Neuron (in vitro differentiated cells): ENCODE data around the gene ANO6.

Source experiments
- H2AFZ ChIP-seq: one replicate; pipeline ENCODE4 v1.6.1; 2013; ENCODE audit warnings: low read depth, mild to moderate bottlenecking, inconsistent platforms, low read length, moderate library complexity
- H3K27me3 ChIP-seq: one replicate; pipeline ENCODE4 v1.6.1; 2013; ENCODE audit warnings: low read length; ENCODE audit not compliant: insufficient read depth
- H3K36me3 ChIP-seq: one replicate; pipeline ENCODE4 v1.6.1; 2013; ENCODE audit warnings: low read length; ENCODE audit not compliant: insufficient read depth
- H3K4me1 ChIP-seq: one replicate; pipeline ENCODE4 v1.6.1; 2013; ENCODE audit warnings: low read length; ENCODE audit not compliant: insufficient read depth
- H3K4me3 ChIP-seq: 2 replicates; pipeline ENCODE4 v1.5.1; 2013; ENCODE audit warnings: mild to moderate bottlenecking, low read length, moderate library complexity
- H3K9me3 ChIP-seq: one replicate; pipeline ENCODE4 v1.6.1; 2013; ENCODE audit warnings: low read length

ANO6 gene

DNA sequence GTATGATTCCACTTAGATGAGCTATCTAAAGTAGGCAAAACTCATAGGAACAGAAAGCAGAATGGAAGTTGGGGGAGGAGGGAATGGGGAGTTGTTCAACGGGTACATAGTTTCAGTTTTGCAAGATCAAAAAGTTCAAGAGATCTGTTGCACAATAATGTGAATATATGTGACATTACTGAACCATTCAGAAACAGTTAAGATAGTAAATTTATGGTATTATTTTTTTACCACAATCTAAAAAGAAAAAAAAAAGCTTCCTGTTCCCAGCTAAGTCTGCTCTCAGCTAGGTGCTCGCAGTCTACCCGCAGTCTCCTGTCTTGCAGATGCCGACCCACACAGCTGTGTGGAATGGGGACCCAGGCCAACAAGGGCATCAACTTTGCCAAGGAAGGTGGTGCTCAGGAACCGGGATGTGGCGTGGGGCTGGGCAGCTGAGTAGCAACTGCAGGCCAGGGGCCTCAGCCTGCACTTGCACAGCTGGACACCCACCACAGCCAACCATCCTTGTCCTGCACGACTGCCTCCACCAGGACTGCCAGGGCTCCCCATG lies 15.3 kb upstream of the ANO6 start:
- H2AFZ ChIP-seq = no peak overlapping the region
- H3K4me1 ChIP-seq = no peaks in the 10 kb centered on the region
- H3K9me3 ChIP-seq = peaks cover 2% of the 10 kb centered on the region
- H3K4me3 ChIP-seq = no peak overlapping the region
- H3K36me3 ChIP-seq = no peaks in the 10 kb centered on the region
- no peaks in the 10 kb centered on the region for H3K27me3 ChIP-seq

DNA sequence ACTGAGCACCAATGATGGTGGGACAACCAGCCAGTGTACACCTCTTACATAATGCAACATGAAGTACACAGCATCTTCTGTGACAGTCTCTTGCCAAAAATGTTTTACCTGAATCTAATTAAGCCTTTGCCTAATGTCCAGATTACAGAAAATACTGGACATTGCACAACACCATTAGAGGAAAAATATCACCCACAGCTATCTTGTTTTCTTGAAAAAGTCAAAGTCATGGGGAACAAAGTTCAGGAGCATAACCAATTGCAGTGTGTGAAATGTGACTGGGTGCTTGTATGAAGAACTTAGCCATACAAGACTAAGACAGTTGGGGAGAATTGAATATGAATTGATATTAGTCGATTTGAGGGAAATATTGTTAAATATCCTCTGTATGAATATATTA lies 12.1 kb upstream of the ANO6 start:
- Histone ChIP-seq H3K4me3 (no peak overlapping the region), H3K27me3 (no peaks in the 10 kb centered on the region), H3K36me3 (no peaks in the 10 kb centered on the region), H2AFZ (no peak overlapping the region), H3K9me3 (no peaks in the 10 kb centered on the region), H3K4me1 (no peaks in the 10 kb centered on the region)

DNA sequence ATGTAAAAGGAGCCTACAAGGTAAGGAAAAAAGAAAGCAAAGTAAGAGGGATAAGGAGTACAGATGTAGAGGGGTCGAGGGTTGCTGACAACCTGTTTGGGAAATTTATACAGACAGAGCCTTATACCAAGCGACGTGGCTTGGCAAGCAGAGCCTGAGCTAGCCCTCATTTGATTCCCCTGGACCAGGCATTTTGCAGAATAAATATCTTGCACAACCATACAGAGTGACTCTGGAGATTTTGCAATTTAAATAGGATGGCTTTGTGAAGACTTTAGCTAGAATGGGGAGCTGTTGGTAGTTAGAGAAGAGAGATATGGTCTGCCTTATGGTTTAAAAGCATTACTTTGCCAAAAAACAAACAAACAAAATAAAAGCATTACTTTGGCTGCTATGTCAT lies 11.1 kb upstream of the ANO6 start:
- H3K27me3 ChIP-seq = no peaks in the 10 kb centered on the region
- H3K4me3 ChIP-seq = no peak overlapping the region
- no peaks in the 10 kb centered on the region for H3K4me1 ChIP-seq
- no peaks in the 10 kb centered on the region for H3K36me3 ChIP-seq
- no peaks in the 10 kb centered on the region for H3K9me3 ChIP-seq
- H2AFZ ChIP-seq = no peak overlapping the region

DNA sequence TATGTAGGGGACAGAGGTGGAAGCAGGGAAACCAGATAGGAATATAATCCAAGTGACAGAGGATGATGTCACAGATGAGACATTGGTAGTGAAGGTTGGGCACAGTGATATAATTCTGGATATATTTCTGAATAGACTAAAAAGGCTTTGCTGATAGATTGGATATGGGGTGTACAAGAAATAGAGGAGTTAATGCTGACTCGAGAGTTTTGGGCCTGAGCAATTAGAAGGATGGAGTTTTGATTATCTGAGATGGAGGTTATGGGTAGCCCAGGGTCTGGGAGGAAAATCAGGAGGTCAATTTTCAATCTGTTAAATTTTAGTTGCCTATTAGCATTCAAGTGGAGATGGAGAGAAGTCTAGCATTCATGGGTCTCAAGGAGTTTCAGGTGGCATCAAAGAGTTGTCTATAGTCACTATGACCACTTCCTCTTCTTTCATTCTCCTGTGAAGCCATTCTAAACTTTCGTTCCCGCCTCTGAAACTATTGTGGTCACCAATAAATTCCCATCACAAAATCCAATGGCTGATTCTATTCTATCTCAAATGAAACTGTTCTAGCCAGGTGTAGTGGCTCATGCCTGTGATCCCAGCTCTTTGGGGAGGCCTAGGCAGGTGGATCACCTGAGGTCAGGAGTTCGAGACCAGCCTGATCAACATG lies 10.6 kb upstream of the ANO6 start:
- Histone ChIP-seq H2AFZ (no peak overlapping the region), H3K4me3 (no peak overlapping the region), H3K4me1 (no peaks in the 10 kb centered on the region), H3K9me3 (no peaks in the 10 kb centered on the region), H3K36me3 (no peaks in the 10 kb centered on the region), H3K27me3 (no peaks in the 10 kb centered on the region)

DNA sequence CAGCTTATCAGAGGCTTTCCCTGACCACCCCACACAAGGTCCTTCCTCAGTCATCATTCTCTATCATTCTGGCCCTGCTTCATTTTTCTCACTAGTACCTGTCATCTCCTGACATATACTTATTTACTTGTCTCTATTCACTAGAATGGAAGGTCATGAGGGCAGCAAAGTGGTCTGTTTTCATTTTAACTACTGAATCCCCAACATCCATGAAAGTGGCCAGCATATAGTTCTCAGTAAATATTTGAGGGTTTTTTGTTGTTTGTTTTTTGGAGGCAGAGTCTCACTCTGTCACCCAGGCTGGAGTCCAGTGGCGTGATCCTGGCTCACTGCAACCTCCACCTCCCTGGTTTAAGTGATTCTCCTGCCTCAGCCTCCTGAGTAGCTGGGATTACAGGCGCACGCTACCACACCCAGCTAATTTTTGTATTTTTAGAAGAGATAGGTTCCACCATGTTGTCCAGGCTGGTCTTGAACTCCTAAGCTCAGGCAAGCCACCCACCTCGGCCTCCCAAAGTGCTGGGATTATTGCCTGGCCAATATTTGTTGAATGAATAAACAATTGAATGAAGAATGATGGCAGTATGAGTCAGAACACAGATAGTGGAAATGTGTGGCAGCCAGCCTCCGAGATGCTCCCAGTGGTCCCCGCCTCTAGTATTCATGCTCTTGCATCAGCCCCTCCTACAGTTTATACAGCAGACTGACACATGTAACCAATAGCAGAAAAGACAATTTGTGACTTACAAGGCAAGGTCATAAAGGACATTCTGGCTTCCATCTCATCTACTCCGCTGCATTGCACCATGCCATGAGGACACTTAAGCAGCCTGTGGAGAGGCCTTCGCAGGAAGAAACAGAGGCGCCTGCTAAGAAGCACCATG lies 7.0 kb upstream of the ANO6 start:
- no peaks in the 10 kb centered on the region for H3K9me3 ChIP-seq
- no peak overlapping the region for H2AFZ ChIP-seq
- H3K4me1 ChIP-seq = no peaks in the 10 kb centered on the region
- H3K4me3 ChIP-seq = no peak overlapping the region
- H3K27me3 ChIP-seq = no peaks in the 10 kb centered on the region
- H3K36me3 ChIP-seq = no peaks in the 10 kb centered on the region

DNA sequence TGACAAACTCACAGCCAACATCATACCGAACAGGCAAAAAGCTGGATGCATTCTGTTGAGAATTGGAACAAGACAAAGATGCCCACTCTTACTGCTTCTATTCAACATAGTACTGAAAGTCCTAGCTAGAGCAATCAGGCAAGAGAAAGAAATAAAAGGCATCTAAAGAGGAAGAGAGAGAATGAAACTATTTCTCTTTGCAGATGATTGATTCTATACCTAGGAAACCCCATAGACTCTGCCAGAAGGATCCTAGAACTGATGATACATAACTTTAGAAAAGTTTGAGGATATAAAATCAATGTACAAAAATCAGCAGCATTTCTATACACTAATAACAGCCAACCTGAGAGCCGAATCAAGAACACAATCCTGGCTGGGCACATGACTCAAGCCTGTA lies 6.1 kb upstream of the ANO6 start:
- Histone ChIP-seq H3K27me3 (no peaks in the 10 kb centered on the region), H3K36me3 (no peaks in the 10 kb centered on the region), H2AFZ (no peak overlapping the region), H3K9me3 (no peaks in the 10 kb centered on the region), H3K4me3 (no peak overlapping the region), H3K4me1 (no peaks in the 10 kb centered on the region)

DNA sequence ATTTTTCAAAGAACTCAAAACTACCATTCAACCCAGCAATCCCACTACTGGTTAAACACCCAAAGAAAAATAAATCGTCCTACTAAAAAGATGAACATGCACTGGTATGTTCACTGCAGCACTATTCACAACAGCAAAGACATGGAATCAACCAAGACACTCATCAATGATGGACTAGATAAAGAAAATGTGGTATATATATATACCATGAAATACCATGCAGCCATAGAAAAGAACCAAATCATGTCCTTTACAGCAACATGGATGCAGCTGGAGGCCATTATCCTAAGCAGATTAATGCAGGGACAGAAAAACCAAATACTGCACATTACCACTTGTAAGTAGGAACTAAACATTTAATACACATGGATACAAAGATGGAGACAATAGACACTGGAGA lies 3.8 kb upstream of the ANO6 start:
- no peaks in the 10 kb centered on the region for H3K4me1 ChIP-seq
- no peaks in the 10 kb centered on the region for H3K27me3 ChIP-seq
- H3K4me3 ChIP-seq = no peak overlapping the region
- H3K36me3 ChIP-seq = no peaks in the 10 kb centered on the region
- H3K9me3 ChIP-seq = no peaks in the 10 kb centered on the region
- H2AFZ ChIP-seq = no peak overlapping the region

DNA sequence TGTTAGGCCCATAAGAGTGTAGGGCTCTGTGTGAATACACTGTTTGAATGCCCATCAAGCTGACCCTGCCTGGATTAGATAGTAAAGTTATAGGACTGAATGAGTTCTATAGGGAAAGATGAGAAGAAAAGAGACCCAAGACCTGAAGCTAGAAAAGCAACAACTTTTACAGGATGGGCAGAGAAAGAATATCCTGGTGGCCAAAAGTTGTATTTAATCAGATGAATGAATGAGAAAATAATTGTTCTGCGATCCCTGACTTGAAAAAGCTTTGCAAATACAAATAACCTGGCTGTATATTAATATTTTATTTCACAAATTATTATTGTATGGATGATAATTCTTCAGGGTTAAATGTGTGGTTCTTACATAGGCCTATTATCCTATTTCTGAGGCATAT lies 2.8 kb upstream of the ANO6 start:
- H3K4me3 ChIP-seq = no peak overlapping the region

DNA sequence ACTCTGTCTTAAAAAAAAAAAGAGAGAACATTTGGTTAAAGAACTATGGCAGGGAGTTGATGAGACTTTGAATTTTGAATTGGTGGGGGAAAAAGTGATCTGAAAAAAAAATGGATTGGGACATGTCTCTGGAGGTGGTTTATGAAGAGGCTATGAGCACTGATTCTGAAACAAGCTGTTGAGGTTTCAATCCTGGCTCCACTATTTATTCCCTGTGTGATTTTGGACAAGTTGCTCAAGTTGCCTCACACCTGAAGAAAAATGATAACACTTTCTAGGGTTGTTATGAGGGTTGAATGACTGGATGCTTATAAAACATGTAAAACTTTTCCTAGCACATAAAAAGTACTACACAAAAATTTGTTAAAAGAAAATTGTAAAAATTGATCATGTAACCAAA lies 1.8 kb upstream of the ANO6 start:
- Histone ChIP-seq H2AFZ (no peak overlapping the region), H3K36me3 (no peaks in the 10 kb centered on the region), H3K4me1 (peaks cover 8% of the 10 kb centered on the region), H3K9me3 (no peaks in the 10 kb centered on the region), H3K4me3 (no peak overlapping the region), H3K27me3 (no peaks in the 10 kb centered on the region)

More for the DNA sequence above, 2.8 kb upstream of the ANO6 start:
- no peaks in the 10 kb centered on the region for H3K9me3 ChIP-seq
- no peaks in the 10 kb centered on the region for H3K27me3 ChIP-seq
- H3K36me3 ChIP-seq = no peaks in the 10 kb centered on the region
- H2AFZ ChIP-seq = no peak overlapping the region
- peaks cover 5% of the 10 kb centered on the region for H3K4me1 ChIP-seq

DNA sequence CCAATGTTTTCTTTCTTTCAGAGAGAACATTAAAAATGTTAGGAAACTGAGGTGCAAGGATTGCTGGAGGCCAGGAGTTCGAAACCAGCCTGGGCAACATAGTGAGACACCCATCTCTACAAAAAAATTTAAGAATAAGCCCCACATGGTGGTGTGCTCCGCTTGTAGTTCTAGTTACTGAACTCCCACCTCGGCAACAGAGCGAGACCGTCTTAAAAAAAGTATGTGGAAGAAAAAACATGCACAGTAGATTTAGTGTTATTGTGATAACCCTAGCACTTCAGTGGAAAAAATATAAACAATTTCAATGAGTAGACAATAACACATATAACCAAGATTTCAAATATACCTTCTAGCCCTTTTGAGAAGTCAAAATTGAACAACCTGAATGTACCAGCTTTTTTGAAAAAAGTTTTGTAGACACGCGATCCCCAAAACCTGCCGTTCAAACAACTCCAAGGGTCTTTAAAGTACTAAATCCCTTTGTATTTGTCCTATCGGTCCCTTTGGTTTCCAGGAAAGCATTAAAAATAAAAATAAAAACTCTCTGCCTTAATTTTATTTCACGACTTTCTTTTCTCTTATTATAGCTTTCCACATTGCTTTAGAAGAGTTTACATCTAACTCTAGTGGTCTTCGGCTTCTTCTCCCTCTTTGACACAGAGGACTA lies 1.0 kb upstream of the ANO6 start:
- Histone ChIP-seq H3K4me3 (peak overlapping the region; percentile 51), H3K4me1 (peaks cover 8% of the 10 kb centered on the region), H3K9me3 (no peaks in the 10 kb centered on the region), H3K27me3 (no peaks in the 10 kb centered on the region), H2AFZ (peak overlapping the region; percentile 92), H3K36me3 (no peaks in the 10 kb centered on the region)

DNA sequence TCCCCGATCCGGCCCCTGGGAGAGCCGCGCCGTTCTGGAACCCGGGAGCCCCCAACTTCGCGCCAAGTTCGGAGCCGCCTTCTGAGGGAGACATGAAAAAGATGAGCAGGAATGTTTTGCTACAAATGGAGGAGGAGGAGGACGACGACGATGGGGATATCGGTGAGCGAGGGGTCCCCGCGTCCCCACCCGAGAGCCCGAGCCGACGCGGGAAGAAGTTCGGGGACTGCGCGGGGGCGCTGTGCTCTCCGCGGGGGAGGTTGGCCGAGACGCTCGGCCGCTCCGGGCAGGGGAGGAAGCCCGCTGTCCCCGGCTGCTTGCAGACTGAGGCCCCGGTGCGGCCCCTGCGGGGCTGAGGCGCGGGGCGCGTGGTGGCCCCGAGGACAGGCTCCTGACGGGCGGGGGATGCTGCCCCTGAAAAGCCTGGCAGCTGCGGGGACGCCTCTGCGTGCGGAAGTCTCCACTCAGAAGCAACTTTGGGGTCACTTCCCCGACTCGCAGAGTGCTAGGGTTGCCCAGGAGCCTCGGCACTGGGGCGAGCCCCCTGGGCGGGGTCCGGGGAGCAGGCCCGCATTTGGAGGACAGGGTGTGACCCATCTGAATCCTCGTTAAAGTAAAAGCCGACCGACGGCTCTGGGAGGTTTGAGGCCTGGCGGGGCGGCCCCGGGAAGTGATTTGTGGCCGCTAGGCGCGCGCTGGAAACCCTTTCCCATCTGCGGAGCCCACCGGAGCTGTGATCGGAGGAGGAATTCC lies 511 bp downstream of the ANO6 start:
- Histone ChIP-seq H3K4me1 (peaks cover 8% of the 10 kb centered on the region), H2AFZ (peak overlapping the region; percentile 92), H3K9me3 (no peaks in the 10 kb centered on the region), H3K27me3 (no peaks in the 10 kb centered on the region), H3K36me3 (no peaks in the 10 kb centered on the region), H3K4me3 (peak overlapping the region; percentile 51)

DNA sequence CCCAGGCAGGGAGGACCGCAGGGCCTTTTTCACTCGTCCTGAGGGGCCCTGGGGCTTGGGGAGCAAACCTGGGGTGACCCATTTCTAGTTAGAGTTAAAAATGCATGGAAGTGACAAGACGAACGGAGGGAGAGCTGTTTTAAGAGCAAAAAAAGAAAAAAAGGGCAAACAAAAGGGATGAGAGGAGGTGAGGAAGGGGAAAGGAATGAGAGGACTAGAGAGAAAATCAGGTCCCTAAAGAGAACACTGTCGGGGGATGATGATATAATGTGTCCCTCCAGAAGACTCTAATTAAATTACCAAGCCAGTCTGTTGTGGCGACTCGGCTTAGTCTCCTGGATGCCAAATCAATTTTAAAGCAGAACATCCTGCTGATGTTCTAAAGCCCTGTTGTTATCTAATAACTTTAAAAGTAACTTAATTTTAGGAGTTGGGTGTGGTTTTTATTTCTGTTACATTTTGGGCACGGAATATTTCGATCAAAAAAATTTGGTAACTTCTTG lies 1.1 kb downstream of the ANO6 start:
- H3K36me3 ChIP-seq = no peaks in the 10 kb centered on the region
- H3K27me3 ChIP-seq = no peaks in the 10 kb centered on the region
- peak overlapping the region; percentile 92 for H2AFZ ChIP-seq
- H3K4me3 ChIP-seq = peak overlapping the region; percentile 51
- H3K4me1 ChIP-seq = peaks cover 8% of the 10 kb centered on the region
- no peaks in the 10 kb centered on the region for H3K9me3 ChIP-seq
